HG03439 (cell line): ENCODE results near the gene DGKB.

Source experiments
- ATAC-seq: cut with Tn5 transposase; IDR thresholded peaks from one replicate; pipeline ENCODE4 v1.9.1; 2021; ENCODE audit warnings: mild to moderate bottlenecking, moderate library complexity; ENCODE audit not compliant: unreplicated experiment

The DGKB gene

GRCh38 chr7:14861456-14861855, 41.1 kb downstream of the DGKB start:
- no peak for ATAC-seq

GRCh38 chr7:14859267-14859666, 43.3 kb downstream of the DGKB start:
- no peak for ATAC-seq

- ATAC-seq: no peak
Observed at GRCh38 chr7:14858866-14859265, 43.7 kb downstream of the DGKB start.

GRCh38 chr7:14858410-14858809, 44.1 kb downstream of the DGKB start:
- no peak for ATAC-seq

- ATAC-seq: no peak
Observed at GRCh38 chr7:14855033-14855794, 47.3 kb downstream of the DGKB start.

DNA sequence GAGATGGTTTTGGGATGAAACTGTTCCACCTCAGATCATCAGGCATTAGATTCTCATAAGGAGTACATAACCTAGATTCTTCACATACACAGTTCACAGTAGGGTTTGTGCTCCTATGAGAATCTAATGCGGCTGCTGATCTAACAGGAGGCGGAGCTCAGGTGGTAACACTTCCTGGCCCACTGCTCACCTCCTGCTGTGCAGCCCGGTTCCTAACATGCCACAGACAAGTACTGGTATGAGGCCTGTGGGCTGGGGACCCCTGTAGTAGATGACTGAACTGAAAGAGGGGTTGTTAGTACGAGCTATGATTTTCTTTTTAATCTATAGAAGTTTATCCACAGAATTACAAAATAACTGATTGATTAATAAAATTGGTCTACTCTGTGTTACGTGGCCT, 48.1 kb downstream of the DGKB start:
- no peak for ATAC-seq

DNA sequence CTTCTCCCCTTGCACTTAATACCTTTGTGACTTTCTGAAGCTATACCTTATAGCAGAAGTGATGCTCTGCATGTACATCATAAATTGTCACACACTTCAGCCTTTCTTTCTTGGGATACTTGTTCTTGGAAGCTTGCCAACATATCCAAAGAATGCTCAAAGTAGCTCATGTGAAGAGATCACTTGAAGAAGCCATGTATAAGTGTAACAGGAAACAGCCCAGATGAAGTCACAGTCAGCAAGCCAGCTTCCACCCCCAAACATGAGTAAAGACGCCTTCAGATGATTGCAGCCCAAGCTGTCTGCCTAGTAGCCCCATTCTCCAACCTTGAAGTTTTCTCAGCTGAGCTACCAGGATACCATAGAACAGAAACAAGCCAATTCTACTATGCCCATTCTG, 50.9 kb downstream of the DGKB start:
- no peak for ATAC-seq

DNA sequence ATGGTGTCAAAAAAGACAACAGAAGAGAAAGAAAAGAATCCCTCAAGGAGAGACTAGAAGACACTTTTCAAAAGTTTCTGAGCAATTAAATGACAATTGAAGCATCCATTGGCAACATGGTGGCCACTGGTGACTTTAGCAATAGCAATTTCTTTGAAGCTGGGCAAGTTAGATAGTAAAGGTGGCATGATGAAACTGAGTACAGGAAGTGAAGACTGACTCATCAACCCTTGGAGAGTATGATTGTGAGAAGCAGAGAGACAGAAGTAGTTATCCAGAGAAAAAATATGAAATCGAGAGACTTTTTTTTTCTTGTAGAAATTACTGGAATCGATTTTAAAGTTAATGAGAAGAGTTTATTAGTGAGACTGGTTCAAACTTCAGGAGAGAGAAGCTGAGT, 52.5 kb downstream of the DGKB start:
- ATAC-seq: no peak

DNA sequence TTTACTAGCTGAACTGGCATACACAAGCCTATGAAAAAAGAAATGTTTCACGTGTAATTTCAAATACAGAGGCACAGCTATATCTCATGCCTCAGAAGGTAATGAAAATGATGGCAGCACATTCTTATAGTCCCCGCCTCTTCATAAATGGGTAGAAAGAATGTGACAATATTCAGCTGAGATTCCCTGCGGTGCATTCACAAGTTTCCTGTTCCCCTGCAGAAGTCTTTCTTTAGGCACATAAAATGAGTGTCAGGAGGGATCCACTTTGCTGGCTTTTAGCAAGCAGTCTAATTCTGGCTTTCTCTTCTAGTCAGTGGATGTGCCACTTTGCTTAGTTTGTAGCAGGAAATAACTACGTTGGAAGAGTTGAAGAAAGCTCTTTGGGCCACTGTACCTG, 56.1 kb downstream of the DGKB start:
- no peak for ATAC-seq

- no peak for ATAC-seq
Observed at GRCh38 chr7:14843755-14844154, 58.8 kb downstream of the DGKB start.

GRCh38 chr7:14842523-14842922, 60.0 kb downstream of the DGKB start:
- no peak for ATAC-seq

GRCh38 chr7:14841869-14842268, 60.7 kb downstream of the DGKB start:
- no peak for ATAC-seq

DNA sequence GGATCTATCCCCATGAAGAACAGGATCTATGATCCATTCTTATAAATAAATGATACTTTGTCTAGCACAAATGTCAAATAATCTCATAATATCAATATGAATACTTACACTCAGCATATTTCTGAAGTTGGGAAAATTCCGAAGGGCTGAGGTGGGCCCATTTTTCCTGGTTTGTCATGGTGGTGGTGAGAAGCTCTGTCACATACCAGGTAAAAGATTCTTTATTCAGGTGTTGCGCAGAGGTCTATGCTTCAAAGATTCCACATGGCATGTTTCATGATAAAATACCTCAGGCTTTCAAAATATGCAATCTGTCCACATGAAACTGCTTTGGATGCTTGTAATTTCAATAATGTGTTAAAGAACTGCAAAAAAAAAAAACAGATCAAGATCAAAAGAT, 61.5 kb downstream of the DGKB start:
- ATAC-seq: no peak

- ATAC-seq: no peak
Observed at GRCh38 chr7:14839307-14839706, 63.2 kb downstream of the DGKB start.

DNA sequence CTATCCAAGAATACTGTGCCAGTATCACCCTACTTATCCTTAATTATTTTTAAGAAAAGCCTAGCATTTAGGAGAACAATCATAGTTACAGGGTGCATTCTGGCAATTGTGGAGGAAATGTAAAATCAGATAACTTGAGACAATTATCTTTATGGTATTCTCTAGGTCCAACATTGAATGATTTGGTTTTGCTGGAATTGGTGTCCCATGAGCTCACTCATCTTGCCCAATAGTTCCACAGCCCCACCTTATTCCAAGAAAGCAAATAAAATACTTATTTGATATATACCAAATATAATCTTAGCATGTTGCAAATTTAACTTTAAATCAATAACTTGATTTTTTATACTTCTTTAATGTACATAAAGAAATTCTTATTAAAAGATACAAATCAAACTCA, 65.3 kb downstream of the DGKB start:
- ATAC-seq: no peak

DNA sequence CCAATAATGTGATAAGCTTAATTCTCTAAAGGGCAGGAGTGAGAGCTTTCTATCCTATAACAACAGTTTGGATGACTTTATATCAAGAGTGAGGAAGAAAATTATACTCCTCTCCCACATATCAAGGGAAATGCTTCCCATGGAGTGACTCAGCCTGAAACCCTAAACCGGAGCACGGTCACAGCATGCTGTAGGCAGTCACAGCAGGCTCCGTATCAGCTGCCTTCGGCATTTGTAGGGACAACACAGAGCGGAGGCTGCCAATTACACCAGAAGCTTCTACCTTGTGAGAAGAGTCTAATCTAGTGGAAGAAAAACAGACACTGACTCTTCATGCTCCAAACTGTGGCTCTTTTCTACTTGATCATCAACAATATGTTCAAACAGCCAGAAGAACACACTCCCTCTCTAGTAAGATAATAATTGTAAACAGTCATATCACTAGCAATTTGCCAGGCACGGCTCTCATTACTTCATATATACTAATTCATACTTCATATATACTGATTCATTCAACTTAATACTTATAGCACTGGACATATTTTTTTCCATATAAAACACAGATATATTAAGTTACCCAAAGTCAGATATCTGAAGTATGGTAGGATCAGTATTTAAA, 65.9 kb downstream of the DGKB start:
- no peak for ATAC-seq

DNA sequence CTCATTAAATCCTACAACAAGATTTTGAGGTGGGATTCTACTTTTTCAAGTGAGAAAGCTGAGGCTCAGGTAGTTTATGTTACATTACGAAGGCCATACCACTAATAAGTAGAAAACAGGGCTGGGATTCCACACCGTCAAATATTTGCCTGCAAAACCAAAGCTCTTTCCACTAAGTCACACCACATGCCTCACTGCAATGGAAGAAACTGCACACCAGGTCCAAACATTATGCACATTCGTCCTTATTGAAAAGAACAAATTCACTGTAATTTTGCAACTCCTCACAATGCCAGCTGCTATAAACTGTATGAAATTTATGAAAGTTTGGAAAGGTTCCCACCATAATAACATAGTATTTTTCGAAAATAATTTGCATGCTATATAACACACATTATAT, 66.5 kb downstream of the DGKB start:
- ATAC-seq: no peak

DNA sequence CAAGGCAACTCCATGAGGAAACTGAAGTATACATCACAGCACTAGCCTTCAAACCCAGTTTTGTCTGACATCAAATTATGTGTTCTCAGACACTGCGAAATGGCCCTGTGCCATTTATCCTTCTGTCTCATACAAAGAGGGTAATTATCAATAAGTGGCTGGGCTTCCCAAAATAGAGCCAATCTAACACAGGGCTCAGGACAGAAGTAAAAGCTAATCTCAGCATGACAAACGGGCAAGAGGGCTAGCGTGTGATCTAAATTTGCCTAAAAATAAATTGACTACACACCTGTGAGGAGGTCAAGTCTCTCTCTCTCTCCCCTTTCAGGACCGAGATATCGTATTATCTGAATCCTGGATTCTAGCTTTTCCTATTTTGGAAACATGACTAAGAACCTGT, 67.2 kb downstream of the DGKB start:
- no peak for ATAC-seq

- no peak for ATAC-seq
Observed at GRCh38 chr7:14834883-14835282, 67.7 kb downstream of the DGKB start.

DNA sequence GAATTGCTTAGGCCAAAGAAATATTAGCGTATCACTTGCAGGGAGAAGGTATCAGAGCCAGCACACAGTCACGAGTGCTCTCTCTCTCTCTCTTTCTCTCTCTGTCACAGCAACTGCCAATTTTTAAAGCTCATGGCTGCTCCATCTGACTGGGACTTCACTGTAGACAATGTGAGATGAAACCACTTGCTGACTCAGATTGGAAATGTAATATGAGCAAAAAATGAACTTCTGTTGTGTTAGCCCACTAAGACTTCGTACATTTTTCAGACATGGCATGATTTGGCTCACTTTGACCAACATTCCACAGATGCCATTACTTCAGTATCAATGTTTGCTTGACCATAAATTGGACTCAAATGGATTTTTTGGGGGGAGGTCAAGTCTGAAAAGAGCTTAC, 68.1 kb downstream of the DGKB start:
- ATAC-seq: peak; percentile 92

DNA sequence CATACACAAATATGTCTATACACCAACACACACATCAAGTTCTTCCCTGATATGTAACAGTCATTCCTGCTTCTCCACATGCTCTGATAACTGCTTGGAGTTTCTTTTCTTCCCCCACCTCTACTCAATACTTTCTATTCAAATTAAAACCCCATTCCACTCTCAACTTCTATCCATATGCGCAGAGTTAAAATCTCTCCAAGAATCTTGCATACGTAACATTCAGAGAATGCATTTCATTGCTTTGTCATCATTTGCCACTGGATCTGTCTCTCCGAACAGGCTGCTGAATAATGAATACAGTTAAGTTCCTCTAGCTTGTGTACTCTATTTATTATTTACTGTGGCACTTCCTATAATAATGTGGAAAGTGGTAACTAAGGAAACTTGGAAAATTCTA, 68.8 kb downstream of the DGKB start:
- ATAC-seq: no peak

- no peak for ATAC-seq
Observed at GRCh38 chr7:14828053-14828452, 74.5 kb downstream of the DGKB start.

- ATAC-seq: no peak
Observed at GRCh38 chr7:14826426-14826825, 76.1 kb downstream of the DGKB start.
